ENCODE measurements around the gene ZCWPW1.
"Not testable (repeated sequence)": the region's sequence is repeated elsewhere in the genome, so short reads cannot be mapped to it uniquely, and the experiment has no call there.

The ZCWPW1 gene

DNA sequence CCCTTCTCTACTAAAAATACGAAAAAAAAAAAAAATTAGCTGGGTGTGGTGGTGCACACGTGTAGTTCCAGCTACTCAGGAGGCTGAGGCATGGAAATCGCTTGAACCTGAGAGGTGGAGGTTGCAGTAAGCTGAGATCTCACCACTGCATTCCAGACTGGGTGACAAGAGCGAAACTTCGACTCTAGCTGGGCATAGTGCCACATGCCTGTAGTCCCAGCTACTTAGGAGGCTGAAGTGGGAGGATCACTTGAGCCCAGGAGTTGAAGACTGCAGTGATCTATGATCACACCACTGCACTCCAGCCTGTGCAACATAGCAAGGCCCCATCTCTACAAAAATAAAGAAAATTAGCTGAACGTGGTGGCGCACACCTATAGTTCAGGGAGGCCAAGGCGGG lies 36.8 kb upstream of the ZCWPW1 start:
- H3K27ac ChIP-seq: peak overlapping the region; percentile 68
- TF ChIP-seq, protein P1, sequence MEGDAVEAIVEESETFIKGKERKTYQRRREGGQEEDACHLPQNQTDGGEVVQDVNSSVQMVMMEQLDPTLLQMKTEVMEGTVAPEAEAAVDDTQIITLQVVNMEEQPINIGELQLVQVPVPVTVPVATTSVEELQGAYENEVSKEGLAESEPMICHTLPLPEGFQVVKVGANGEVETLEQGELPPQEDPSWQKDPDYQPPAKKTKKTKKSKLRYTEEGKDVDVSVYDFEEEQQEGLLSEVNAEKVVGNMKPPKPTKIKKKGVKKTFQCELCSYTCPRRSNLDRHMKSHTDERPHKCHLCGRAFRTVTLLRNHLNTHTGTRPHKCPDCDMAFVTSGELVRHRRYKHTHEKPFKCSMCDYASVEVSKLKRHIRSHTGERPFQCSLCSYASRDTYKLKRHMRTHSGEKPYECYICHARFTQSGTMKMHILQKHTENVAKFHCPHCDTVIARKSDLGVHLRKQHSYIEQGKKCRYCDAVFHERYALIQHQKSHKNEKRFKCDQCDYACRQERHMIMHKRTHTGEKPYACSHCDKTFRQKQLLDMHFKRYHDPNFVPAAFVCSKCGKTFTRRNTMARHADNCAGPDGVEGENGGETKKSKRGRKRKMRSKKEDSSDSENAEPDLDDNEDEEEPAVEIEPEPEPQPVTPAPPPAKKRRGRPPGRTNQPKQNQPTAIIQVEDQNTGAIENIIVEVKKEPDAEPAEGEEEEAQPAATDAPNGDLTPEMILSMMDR (conservative IDR thresholded peaks at IDR 0.05): no peak

DNA sequence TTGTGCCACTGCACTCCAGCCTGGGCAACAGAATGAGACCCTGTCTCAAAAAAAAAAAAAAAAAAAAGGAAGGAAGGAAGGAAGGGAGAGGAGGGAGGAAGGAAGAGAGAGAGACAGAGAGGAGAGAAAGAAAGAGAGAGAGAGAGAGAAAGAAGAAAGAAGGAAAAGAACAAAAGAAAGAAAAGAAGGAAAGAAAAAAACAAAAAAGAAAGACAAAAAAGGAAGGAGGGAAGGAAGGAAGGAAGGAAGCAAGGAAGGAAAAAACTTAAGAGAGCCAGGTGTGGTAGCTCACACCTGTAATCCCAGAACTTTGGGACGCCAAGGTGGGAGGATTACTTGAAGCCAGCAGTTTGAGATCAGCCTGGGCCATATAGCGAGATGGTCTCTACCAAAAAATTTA lies 36.3 kb upstream of the ZCWPW1 start:
- TF ChIP-seq, protein P1 (conservative IDR thresholded peaks at IDR 0.05): no peak

DNA sequence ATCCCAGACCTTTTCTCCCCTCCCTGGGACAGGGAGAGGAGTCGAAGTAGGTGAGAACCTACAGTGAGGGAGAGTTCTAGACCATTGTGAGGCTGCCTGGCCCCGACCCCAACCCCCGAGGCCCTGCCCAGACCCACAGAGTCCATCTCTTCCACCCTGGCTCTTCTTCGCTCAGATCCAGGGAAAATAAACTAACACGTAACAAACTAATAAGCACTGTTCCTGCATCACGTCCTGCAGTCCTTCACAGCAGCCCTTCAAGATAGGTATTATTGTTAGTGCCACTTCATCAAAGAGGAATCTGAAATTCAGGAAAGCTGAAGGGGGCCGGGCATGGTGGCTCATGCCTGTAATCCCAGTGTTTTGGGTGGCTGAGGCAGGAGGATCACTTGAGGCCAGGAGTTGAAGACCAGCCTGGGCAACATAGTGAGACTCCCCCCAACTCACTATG lies 35.7 kb upstream of the ZCWPW1 start, which contains the start of gene SPACDR:
TSS of gene SPACDR (minus strand) at position 51 of the 451 bp plus-strand sequence. CDS start 235 bp downstream, outside the sequence.
- TF ChIP-seq, protein P1 (conservative IDR thresholded peaks at IDR 0.05): no peak
- peak within 1 kb of the TSS; percentile 68; the same call in 1 of the 2 replicates for H3K27ac ChIP-seq

More for the DNA sequence above, 36.3 kb upstream of the ZCWPW1 start:
- H3K27ac ChIP-seq: peak overlapping the region; percentile 68; the same call in 1 of the 2 replicates

DNA sequence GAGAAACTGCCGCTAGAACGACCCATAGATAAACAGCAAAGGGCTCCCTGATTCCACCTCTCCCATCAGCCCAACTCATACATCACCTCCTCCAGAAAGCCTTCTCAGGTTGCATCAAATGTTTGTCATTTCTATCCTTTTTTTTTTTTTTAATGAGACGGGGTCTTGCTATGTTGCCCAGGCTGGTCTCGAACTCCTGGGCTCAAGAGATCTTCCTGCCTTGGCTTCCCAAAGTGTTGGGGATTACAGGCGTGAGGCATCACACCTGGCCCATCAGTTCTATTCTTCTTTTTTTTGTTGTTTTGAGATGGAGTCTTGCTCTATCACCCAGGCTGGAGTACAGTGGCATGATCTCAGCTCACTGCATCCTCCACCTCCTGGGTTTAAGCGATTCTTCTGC lies 28.5 kb upstream of the ZCWPW1 start:
- TF ChIP-seq, protein P1 (conservative IDR thresholded peaks at IDR 0.05): no peak
- H3K27ac ChIP-seq: no peak overlapping the region

DNA sequence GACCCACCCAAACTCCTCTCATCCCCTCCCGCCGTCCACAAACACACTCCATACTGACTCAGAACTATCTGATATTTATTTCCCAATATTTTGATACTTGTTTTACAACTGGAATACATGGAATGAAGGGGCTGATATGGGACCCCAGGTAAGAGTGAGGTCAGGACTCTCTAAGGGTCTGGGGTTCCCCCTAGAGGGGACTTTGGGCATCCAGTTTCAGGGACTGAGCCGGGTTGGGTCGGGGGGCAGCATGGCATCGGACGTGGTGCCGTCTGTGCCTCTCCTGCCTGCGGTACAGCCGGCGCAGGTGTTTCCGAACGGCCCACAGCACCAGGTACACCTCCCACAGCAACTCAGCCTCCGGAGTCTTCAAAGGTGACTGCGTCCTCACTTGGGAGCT lies 28.1 kb upstream of the ZCWPW1 start:
- TF ChIP-seq, protein P1 (conservative IDR thresholded peaks at IDR 0.05): no peak
- no peak overlapping the region for H3K27ac ChIP-seq

DNA sequence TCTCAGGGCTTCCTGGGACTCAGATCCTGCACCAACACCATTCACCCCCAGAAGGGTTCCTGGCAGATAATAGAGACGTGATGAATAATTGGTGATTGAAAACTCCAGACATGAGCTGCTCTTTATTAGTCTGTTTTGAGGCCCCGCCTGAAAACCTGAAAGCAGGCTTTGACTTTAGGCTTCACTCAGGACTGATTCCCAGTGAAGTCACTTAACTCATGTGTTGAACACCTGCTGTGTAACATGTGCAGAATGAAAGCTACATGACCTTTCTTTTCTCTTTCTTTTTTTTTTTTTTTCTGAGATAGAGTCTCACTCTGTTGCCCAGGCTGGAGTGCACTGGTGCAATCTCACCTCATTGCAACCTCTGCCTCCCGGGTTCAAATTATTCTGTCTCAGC lies 26.7 kb upstream of the ZCWPW1 start:
- no peak overlapping the region for H3K27ac ChIP-seq
- TF ChIP-seq, protein P1 (conservative IDR thresholded peaks at IDR 0.05): no peak

DNA sequence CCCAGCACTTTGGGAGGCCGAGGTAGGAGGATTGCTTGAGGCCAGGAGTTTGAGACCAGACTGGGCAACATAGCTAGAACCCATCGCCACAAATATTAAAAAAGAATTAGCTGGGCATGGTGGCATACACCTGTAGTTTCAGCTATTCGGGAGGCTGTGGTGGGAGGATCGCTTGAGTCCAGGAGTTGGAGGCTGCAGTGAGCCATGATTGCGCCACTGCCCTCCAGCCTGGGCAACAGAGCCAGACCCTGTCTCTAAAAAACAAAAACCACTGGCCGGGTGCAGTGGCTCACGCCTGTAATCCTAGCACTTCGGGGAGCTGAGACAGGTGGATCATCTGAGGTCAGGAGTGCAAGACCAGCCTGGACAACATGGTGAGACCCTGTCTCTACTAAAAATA lies 25.4 kb upstream of the ZCWPW1 start:
- not testable (repeated sequence) for H3K27ac ChIP-seq

DNA sequence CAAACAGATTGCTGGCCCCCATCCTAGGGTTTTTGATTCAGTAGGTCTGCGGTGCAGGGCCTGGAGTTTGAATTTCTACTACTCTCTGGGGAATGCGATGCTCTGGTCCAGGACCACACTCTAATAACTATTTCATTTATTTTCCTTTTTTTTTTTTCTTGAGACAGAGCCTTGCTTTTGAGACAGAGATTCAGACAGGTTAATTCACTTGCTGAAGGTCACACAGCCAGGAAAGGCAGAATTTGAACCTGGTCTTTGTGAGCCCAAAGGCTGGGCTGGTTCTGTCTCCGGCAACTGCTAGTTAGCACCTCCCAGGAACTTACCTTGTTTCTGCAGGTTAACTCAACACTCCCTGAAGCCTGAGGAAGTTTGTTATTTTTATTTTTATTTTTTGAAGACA lies 24.0 kb upstream of the ZCWPW1 start:
- TF ChIP-seq, protein P1 (conservative IDR thresholded peaks at IDR 0.05): no peak
- H3K27ac ChIP-seq: no peak overlapping the region

All from VCaP (cell line).